ENCODE data around the gene WWOX.

DNA sequence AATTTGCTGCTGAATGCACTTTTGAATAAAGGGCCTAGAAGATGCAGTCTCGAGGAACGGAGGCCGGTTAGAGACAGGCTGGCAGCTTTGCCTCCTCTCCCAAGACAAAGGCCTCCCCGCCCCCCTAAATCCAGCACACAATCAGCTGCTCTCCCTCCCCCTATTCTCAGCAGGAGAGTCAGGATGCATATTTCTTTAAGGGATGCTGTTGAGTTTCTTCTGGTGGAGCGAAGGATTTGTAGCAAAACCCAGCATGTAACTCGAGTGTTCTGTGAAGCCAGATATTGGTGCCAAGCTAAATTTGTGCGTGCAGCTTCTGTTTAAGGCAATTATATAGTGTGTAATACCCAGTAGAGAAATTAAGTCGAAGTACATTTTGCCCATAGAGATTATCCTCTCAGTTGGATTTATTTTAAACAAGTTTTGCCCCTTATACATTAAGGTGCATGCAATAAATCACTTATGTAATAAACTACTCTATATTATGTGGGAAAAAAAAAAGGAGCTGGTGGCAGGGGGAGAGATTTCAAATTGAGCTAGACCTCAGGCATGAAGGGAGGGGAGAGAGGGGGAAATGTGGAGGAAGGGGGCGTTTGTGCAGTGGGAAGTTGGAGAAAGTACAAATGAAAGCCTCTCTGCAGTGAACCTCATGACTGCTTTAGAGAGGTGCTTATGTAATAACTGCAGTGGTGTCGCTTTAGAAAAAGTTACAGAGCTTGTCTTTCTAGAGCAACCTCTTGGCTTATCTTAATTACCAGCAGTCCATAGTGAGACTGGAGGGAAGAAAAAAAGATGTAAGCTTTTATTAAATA lies 901.9 kb downstream of the WWOX start:
- no peak for TF ChIP-seq POLR2A (IDR thresholded peaks at IDR 0.05; ENCODE audit: extremely low read depth, insufficient read length)
- TF ChIP-seq, protein P1, sequence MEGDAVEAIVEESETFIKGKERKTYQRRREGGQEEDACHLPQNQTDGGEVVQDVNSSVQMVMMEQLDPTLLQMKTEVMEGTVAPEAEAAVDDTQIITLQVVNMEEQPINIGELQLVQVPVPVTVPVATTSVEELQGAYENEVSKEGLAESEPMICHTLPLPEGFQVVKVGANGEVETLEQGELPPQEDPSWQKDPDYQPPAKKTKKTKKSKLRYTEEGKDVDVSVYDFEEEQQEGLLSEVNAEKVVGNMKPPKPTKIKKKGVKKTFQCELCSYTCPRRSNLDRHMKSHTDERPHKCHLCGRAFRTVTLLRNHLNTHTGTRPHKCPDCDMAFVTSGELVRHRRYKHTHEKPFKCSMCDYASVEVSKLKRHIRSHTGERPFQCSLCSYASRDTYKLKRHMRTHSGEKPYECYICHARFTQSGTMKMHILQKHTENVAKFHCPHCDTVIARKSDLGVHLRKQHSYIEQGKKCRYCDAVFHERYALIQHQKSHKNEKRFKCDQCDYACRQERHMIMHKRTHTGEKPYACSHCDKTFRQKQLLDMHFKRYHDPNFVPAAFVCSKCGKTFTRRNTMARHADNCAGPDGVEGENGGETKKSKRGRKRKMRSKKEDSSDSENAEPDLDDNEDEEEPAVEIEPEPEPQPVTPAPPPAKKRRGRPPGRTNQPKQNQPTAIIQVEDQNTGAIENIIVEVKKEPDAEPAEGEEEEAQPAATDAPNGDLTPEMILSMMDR (IDR thresholded peaks at IDR 0.05; ENCODE audit: low read depth, low read length): no peak
- TF ChIP-seq, protein P2, sequence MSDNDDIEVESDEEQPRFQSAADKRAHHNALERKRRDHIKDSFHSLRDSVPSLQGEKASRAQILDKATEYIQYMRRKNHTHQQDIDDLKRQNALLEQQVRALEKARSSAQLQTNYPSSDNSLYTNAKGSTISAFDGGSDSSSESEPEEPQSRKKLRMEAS (IDR thresholded peaks at IDR 0.05; ENCODE audit: low read depth, low read length): no peak
- no peak for TF ChIP-seq MYC (IDR thresholded peaks at IDR 0.05; ENCODE audit: low read depth, low read length)

Data from NB4 (cell line).